Hepatocyte (in vitro differentiated cells): ENCODE measurements around the gene NOL12. TPM values are rescaled to one million over a fixed set of nuclear protein-coding genes. Genes with fewer than 3 reads are reported as not detected.

Experiments
- DNase-seq: peaks from one replicate; pipeline ENCODE4 v3.0.0-alpha.2; 2016; ENCODE audit warnings: low spot score
- H2AFZ ChIP-seq: fragments of 200-600 bp; sonication (generic); 2 replicates; pipeline ENCODE4 v1.6.0; 2016; ENCODE audit warnings: antibody characterized with exemption, mild to moderate bottlenecking
- H3K27ac ChIP-seq: fragments of 200-600 bp; sonication (generic); 2 replicates; pipeline ENCODE4 v1.5.1; 2016; ENCODE audit warnings: mild to moderate bottlenecking
- H3K27me3 ChIP-seq: fragments of 200-600 bp; sonication (generic); 2 replicates; pipeline ENCODE4 v1.6.1; 2016
- H3K36me3 ChIP-seq: fragments of 200-600 bp; sonication (generic); replicated peaks from 2 replicates; pipeline ENCODE4 v1.5.1; 2016; ENCODE audit warnings: low read depth; ENCODE audit not compliant: insufficient read depth
- H3K4me1 ChIP-seq: fragments of 200-600 bp; sonication (generic); 2 replicates; pipeline ENCODE4 v1.5.1; 2016; ENCODE audit warnings: mild to moderate bottlenecking, moderate library complexity; ENCODE audit not compliant: insufficient read depth
- H3K4me2 ChIP-seq: fragments of 200-600 bp; sonication (generic); 2 replicates; pipeline ENCODE4 v1.6.0; 2016
- H3K4me3 ChIP-seq: fragments of 200-600 bp; sonication (generic); 2 replicates; pipeline ENCODE4 v1.5.1; 2016; ENCODE audit warnings: mild to moderate bottlenecking
- H3K79me2 ChIP-seq: fragments of 200-600 bp; sonication (generic); 2 replicates; pipeline ENCODE4 v1.6.0; 2017; ENCODE audit warnings: mild to moderate bottlenecking
- H3K9me2 ChIP-seq: fragments of 200-600 bp; sonication (generic); replicated peaks from 2 replicates; pipeline ENCODE4 v1.6.0; 2017; ENCODE audit warnings: mild to moderate bottlenecking; ENCODE audit not compliant: insufficient read depth
- H3K9me3 ChIP-seq: fragments of 200-600 bp; sonication (generic); 2 replicates; pipeline ENCODE4 v1.5.1; 2016; ENCODE audit warnings: low read depth, mild to moderate bottlenecking
- H4K20me1 ChIP-seq: fragments of 200-600 bp; sonication (generic); 2 replicates; pipeline ENCODE4 v1.6.0; 2016; ENCODE audit warnings: mild to moderate bottlenecking; ENCODE audit not compliant: insufficient read depth, poor library complexity, severe bottlenecking
- EZH2 ChIP-seq: fragments of 200-600 bp; sonication (generic); IDR thresholded peaks from 2 replicates; pipeline ENCODE4 v1.6.1; 2016; ENCODE audit warnings: antibody characterized with exemption, mild to moderate bottlenecking, borderline replicate concordance
- EZH2phosphoT487 ChIP-seq: fragments of 200-600 bp; sonication (generic); IDR thresholded peaks from one replicate; pipeline ENCODE4 v1.6.1; 2018; ENCODE audit warnings: antibody characterized with exemption, mild to moderate bottlenecking, low read depth, moderate library complexity; ENCODE audit not compliant: unreplicated experiment, severe bottlenecking
- WGBS: methylation state at CpG from one replicate; pipeline ENCODE4 v1.1.6; 2016; ENCODE audit warnings: low lambda C conversion rate; ENCODE audit errors: missing lambda C conversion rate; 5-methylcytosine and 5-hydroxymethylcytosine counted together
- polyA plus RNA-seq: library from polyadenylated mRNA; unstranded; fragments of >200 nt; fragmentation: Nextera tagmentation; extraction: Ambion mirVana; gene quantifications from 2 replicates; pipeline ENCODE4 v1.2.1, GENCODE V29; 2016
- total RNA-seq: library from RNA; depleted of rRNA; stranded (reverse); fragments of >200 nt; gene quantifications from 2 replicates; pipeline ENCODE4 v1.2.3, GENCODE V29; 2014
- TF ChIP-seq, protein P1 (sequence below): fragments of 200-600 bp; sonication (generic); IDR thresholded peaks from 2 replicates; pipeline ENCODE4 v1.5.1; 2016; ENCODE audit warnings: antibody characterized with exemption, mild to moderate bottlenecking; ENCODE audit not compliant: poor library complexity

NOL12 gene
- total and polyA plus RNA-seq, 2 experiments from 2014 or later = 11.4 to 27.6 TPM

DNA sequence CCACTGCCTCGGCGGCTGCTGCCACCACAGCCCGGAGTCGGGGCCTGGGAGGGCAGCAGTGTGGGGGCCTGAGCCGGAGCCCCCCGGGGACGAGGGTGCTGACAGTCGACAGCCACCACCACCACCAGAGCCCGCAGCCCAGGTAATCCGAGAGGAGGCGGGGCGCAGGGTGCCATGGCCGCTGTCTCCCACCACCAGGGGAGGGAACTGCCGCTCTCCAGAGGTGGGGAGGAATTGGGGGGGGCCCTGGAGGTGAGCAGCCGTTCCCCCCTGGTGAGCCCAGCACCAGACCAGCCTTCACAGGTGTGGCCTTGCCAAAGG is 23.3 kb downstream of the NOL12 start:
- TF ChIP-seq EZH2phosphoT487 (no peak), EZH2 (no peak)
- TF ChIP-seq, protein P1, sequence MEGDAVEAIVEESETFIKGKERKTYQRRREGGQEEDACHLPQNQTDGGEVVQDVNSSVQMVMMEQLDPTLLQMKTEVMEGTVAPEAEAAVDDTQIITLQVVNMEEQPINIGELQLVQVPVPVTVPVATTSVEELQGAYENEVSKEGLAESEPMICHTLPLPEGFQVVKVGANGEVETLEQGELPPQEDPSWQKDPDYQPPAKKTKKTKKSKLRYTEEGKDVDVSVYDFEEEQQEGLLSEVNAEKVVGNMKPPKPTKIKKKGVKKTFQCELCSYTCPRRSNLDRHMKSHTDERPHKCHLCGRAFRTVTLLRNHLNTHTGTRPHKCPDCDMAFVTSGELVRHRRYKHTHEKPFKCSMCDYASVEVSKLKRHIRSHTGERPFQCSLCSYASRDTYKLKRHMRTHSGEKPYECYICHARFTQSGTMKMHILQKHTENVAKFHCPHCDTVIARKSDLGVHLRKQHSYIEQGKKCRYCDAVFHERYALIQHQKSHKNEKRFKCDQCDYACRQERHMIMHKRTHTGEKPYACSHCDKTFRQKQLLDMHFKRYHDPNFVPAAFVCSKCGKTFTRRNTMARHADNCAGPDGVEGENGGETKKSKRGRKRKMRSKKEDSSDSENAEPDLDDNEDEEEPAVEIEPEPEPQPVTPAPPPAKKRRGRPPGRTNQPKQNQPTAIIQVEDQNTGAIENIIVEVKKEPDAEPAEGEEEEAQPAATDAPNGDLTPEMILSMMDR = no peak
- Histone ChIP-seq H3K4me2 (no peak overlapping the region), H4K20me1 (no peaks in the 10 kb centered on the region), H3K27ac (no peak overlapping the region), H3K9me3 (no peaks in the 10 kb centered on the region), H3K4me1 (no peaks in the 10 kb centered on the region), H3K79me2 (no peaks in the 10 kb centered on the region), H3K9me2 (no peaks in the 10 kb centered on the region), H3K36me3 (no peaks in the 10 kb centered on the region), H3K27me3 (no peaks in the 10 kb centered on the region), H2AFZ (no peak overlapping the region), H3K4me3 (no peak overlapping the region)
- DNase-seq = no peak
- WGBS = 98% methylated on average over 12 of the region's 15 CpGs

DNA sequence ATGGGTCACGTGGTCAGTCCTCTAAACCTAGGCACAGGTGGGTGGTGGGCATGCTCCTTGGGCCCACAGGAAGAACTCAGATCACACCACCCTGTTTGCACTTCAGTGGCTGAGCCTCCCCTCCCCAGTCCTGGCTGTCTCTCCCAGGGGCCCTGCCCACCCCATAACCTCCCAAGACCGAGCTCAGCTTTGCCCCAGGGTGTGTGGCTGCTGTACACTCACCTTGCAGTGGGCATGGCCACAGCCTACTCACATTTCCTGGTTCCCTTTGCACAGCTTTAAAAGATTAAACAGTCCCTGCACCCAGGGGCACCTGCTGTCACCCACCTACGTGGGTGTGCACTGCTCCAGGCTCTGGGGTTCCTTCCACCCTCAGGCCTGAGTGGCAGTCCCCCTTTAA is 24.5 kb downstream of the NOL12 start:
- no peak overlapping the region for H3K4me3 ChIP-seq
- WGBS = 95% methylated on average over 3 of the region's 3 CpGs
- no peak overlapping the region for H3K4me2 ChIP-seq
- H3K79me2 ChIP-seq = no peaks in the 10 kb centered on the region
- no peak for DNase-seq
- no peaks in the 10 kb centered on the region for H3K4me1 ChIP-seq
- no peaks in the 10 kb centered on the region for H3K9me3 ChIP-seq
- H3K9me2 ChIP-seq = no peaks in the 10 kb centered on the region
- H3K36me3 ChIP-seq = no peaks in the 10 kb centered on the region
- H2AFZ ChIP-seq = no peak overlapping the region
- no peaks in the 10 kb centered on the region for H3K27me3 ChIP-seq
- H4K20me1 ChIP-seq = no peaks in the 10 kb centered on the region
- H3K27ac ChIP-seq = no peak overlapping the region
- no peak for TF ChIP-seq EZH2
- no peak for TF ChIP-seq EZH2phosphoT487
- TF ChIP-seq, protein P1 = no peak

DNA sequence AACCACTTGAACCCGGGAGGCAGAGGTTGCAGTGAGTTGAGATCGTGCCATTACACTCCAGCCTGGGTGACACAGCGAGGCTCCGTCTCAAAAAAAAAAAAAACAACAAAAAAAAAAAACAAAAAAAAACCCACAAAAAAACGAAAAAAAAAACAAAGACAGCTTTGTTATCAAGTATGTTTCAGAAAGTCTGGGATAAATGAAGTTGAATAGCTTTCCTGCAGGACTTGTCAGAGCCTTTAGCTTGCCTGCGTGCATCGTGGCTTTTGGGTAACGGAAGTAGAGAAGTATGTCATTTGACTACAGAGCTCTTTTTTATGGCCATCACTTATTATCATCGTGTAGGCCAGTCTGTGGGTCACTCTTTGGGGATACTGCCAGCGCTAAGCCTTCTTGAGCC is 25.3 kb downstream of the NOL12 start:
- H4K20me1 ChIP-seq = no peaks in the 10 kb centered on the region
- H3K36me3 ChIP-seq = no peaks in the 10 kb centered on the region
- no peak for DNase-seq
- no peak overlapping the region for H3K4me3 ChIP-seq
- H3K27me3 ChIP-seq = no peaks in the 10 kb centered on the region
- H2AFZ ChIP-seq = no peak overlapping the region
- H3K27ac ChIP-seq = no peak overlapping the region
- H3K9me3 ChIP-seq = no peaks in the 10 kb centered on the region
- TF ChIP-seq EZH2phosphoT487 (no peak), EZH2 (no peak)
- TF ChIP-seq, protein P1 = no peak
- no peaks in the 10 kb centered on the region for H3K9me2 ChIP-seq
- H3K79me2 ChIP-seq = no peaks in the 10 kb centered on the region
- H3K4me1 ChIP-seq = no peaks in the 10 kb centered on the region
- H3K4me2 ChIP-seq = no peak overlapping the region
- 93% methylated on average over 8 of the region's 10 CpGs for WGBS

DNA sequence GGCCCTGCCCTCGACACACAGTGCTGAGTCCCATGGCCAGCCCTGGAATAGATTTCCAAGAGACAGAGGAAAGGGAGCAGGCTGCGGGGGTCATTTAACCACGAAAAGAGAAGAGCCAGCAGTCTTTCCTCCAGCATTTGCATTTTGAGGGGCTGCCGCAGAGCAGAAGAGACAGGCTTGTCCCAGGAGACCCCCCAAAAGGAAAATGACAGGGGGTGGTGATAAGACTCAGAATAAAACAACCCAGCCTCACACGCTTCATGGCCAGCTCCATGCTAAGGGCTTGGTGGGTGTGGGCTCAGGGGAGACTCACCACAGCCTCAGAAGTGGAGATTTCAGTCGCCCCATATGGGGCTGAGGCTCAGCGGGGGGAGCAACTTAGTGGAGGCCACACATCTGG is 27.6 kb downstream of the NOL12 start:
- no peak overlapping the region for H3K4me3 ChIP-seq
- H3K36me3 ChIP-seq = no peaks in the 10 kb centered on the region
- no peaks in the 10 kb centered on the region for H3K79me2 ChIP-seq
- H3K4me2 ChIP-seq = no peak overlapping the region
- no peak overlapping the region for H3K27ac ChIP-seq
- DNase-seq = no peak
- H3K27me3 ChIP-seq = no peaks in the 10 kb centered on the region
- no peaks in the 10 kb centered on the region for H3K4me1 ChIP-seq
- 96% methylated on average over 7 of the region's 7 CpGs for WGBS
- H3K9me3 ChIP-seq = no peaks in the 10 kb centered on the region
- H2AFZ ChIP-seq = no peak overlapping the region
- no peaks in the 10 kb centered on the region for H3K9me2 ChIP-seq
- no peak for TF ChIP-seq EZH2
- no peak for TF ChIP-seq EZH2phosphoT487
- TF ChIP-seq, protein P1 = no peak
- no peaks in the 10 kb centered on the region for H4K20me1 ChIP-seq
